ENCODE data around the gene USE1.

DNA sequence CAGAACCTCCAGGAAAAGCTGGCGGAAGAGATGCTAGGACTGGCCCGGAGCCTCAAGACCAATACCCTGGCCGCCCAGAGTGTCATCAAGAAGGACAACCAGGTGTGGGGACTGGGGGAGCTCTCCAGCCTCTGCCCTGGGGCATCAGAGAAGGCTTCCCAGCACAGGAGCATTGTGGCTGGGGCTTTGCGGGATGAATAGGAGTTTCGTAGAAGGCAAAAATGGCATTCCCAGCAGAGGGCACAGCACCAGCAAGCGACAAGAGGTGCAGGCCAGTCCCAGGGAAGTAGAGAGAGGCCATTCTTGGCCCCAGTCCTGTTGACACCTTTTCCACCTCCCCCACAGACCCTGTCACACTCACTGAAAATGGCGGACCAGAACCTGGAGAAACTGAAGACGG is 4.1 kb downstream of the USE1 start:
- TF ChIP-seq POLR2AphosphoS5 (IDR thresholded peaks at IDR 0.05; ENCODE audit: low read depth, low read length) = no peak
- TF ChIP-seq CTCF (IDR thresholded peaks at IDR 0.05) = no peak
- TF ChIP-seq, protein P1, sequence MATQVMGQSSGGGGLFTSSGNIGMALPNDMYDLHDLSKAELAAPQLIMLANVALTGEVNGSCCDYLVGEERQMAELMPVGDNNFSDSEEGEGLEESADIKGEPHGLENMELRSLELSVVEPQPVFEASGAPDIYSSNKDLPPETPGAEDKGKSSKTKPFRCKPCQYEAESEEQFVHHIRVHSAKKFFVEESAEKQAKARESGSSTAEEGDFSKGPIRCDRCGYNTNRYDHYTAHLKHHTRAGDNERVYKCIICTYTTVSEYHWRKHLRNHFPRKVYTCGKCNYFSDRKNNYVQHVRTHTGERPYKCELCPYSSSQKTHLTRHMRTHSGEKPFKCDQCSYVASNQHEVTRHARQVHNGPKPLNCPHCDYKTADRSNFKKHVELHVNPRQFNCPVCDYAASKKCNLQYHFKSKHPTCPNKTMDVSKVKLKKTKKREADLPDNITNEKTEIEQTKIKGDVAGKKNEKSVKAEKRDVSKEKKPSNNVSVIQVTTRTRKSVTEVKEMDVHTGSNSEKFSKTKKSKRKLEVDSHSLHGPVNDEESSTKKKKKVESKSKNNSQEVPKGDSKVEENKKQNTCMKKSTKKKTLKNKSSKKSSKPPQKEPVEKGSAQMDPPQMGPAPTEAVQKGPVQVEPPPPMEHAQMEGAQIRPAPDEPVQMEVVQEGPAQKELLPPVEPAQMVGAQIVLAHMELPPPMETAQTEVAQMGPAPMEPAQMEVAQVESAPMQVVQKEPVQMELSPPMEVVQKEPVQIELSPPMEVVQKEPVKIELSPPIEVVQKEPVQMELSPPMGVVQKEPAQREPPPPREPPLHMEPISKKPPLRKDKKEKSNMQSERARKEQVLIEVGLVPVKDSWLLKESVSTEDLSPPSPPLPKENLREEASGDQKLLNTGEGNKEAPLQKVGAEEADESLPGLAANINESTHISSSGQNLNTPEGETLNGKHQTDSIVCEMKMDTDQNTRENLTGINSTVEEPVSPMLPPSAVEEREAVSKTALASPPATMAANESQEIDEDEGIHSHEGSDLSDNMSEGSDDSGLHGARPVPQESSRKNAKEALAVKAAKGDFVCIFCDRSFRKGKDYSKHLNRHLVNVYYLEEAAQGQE (IDR thresholded peaks at IDR 0.05; ENCODE audit: insufficient read depth in 1 of 2, low read depth in 2 of 2, low read length in 1 of 2) = no peak
- TF ChIP-seq TCF7L2 (IDR thresholded peaks at IDR 0.05; ENCODE audit: low read depth, low read length) = no peak
- TF ChIP-seq SIN3A (IDR thresholded peaks at IDR 0.05; ENCODE audit: borderline replicate concordance, insufficient read depth, low read depth, low read length) = no peak

Data from Panc1 (cell line).